ENCODE data around the gene CUX1. TPM values are rescaled to one million over a fixed set of nuclear protein-coding genes. Genes with fewer than 3 reads are reported as not detected.
"Not testable (repeated sequence)": the region's sequence is repeated elsewhere in the genome, so short reads cannot be mapped to it uniquely, and the experiment has no call there.

CUX1 gene
- total RNA-seq, 1 experiment from 2014 or later = 49.8 TPM

DNA sequence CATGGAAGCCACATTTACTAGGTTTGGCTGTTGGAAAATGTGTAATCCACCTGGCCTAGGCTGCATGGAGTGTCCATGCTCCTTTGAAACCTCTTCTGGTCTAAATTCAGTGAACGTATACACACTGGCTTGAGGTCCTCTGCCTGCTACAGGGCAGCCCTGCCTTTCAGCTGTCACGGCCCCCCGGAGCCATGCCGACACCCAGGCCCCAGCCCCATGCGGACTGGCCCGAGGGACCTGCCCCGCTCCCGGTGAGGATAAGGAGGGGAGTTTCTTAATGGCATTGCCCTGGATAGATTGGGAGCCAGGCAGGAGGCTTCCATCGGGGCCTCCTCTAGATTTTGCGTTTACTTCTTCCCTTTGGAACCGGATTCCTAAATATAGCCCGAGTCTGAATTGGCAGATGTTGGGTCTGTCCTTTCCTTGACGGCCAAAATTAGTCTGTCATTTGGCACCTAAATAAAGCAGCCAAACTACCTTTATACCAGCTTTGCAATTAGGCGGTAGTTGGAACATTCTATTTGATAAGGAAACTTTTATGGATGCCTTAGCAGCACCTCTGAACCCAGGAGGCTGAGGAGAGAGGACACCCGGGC is 397.1 kb downstream of the CUX1 start:
- H3K4me3 ChIP-seq = no peak overlapping the region
- H3K4me1 ChIP-seq (replicated peaks) = no peaks in the 10 kb centered on the region
- H3K36me3 ChIP-seq = peaks cover 18% of the 10 kb centered on the region; the same call in 1 of the 2 replicates
- no peak for DNase-seq (ENCODE audit: low read depth in 1 of 2, low spot score in 2 of 2)
- no peak overlapping the region for H3K27ac ChIP-seq
- H3K9me3 ChIP-seq (replicated peaks) = no peaks in the 10 kb centered on the region
- no peaks in the 10 kb centered on the region for H3K27me3 ChIP-seq (replicated peaks)

DNA sequence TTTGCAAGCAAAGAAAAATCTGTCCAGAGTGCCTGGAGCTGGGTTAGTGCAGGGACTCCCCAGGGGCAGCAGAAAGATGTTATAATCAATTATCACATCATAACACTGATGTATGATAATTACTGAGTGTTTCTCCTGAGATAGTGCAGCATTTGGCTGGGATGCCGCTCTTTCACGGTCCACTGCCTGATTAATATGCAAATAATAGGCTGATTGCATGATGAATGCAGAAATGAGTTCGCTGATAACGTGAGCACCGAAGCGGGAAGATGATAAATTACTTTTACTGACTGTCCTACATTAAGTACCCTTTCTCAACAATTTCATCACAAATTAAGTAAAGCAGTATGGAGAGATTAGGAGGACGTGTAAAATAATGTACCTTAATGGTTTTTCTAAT is 397.8 kb downstream of the CUX1 start:
- DNase-seq (ENCODE audit: low read depth in 1 of 2, low spot score in 2 of 2) = no peak
- Histone ChIP-seq H3K27me3 (replicated peaks) (no peaks in the 10 kb centered on the region), H3K27ac (no peak overlapping the region), H3K9me3 (replicated peaks) (no peaks in the 10 kb centered on the region), H3K36me3 (peaks cover 17% of the 10 kb centered on the region; the same call in 1 of the 2 replicates), H3K4me1 (replicated peaks) (peaks cover 3% of the 10 kb centered on the region), H3K4me3 (no peak overlapping the region)

DNA sequence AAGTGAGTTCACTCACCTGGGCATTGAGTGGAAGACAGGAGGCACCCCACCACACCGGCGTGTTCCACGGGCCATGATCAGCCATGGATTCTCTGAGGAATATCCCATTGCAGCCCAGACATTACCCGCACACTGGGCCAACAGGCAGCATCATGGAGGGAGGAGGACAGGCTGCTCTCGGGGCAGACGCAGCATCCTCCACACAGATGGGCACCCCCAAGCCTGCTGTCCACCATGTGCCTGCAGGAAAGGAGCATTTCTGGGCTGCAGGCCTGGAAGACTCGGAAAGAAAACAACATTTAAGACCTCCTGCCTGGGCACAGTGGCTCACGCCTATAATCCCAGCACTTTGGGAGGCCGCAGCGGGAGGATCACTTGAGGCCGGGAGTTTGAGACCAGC is 398.3 kb downstream of the CUX1 start:
- H3K27ac ChIP-seq = no peak overlapping the region

DNA sequence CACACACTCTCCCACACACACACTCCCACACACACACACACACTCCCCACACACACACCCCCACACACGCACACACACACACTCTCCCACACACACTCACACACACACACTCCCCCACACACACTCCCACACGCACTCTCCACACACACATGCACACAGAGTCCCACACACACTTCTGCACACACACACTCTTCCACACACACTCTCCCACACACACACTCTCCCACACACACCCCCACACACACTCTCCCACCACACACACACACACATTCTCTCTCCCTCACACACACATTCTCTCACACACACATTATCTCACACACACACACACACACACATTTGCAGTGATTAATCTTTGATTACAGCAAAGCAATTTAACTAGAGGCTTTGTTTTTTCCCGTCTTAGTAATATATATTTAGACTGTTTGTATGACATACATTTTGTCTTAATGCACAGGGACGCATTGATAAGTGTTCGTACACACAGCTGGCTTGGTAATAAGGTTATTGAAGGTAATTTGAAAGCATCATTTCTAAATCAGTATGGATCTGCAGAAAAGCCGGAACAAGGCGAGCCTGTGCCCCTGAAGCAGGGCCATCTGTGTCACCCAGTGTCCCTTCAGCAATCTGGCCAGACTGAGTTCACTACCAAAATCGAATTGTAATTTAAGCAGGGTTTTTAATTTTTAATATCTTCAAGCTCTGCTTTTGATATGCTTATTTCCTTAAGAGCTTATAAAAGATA is 399.3 kb downstream of the CUX1 start:
- no peak overlapping the region for H3K27ac ChIP-seq

More for the DNA sequence above, 398.3 kb downstream of the CUX1 start:
- Histone ChIP-seq H3K36me3 (peaks cover 13% of the 10 kb centered on the region; the same call in 1 of the 2 replicates), H3K4me1 (replicated peaks) (peaks cover 8% of the 10 kb centered on the region), H3K4me3 (no peak overlapping the region), H3K9me3 (replicated peaks) (no peaks in the 10 kb centered on the region), H3K27me3 (replicated peaks) (no peaks in the 10 kb centered on the region)
- no peak for DNase-seq (ENCODE audit: low read depth in 1 of 2, low spot score in 2 of 2)

DNA sequence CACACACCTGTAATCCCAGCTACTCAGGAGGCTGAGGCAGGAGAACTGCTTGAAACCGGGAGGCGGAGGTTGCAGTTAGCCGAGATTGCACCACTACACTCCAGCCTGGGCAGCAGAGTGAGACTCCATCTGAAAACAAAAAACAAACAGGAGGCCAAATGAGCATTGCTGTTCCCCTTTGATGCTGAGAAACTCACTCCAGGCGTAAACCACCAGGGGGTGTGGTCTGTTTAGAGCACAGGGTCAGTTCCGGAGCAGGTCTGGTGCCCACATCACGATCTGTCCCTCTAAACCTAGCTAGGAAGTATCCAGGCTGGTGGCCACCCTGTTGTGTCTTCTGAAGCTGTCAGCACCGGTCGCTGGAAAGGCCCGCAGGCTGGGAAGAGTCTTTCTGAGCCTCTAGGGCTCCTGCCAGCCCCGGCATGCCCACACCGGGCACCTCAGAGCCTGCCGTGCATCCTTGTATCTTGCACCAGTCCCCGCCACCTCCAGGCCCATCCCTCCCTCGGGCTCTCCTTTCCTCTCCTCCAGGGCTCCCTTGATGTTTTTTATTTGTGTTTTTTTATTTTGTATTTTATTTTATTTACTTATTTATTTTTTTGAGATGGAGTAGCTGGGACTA is 402.9 kb downstream of the CUX1 start:
- Histone ChIP-seq H3K36me3 (0 out of 2 replicates have a peak, but pooled peaks cover 3% of the 10 kb centered on the region), H3K27me3 (replicated peaks) (no peaks in the 10 kb centered on the region), H3K4me1 (replicated peaks) (peaks cover 15% of the 10 kb centered on the region), H3K27ac (peak overlapping the region; percentile 29), H3K4me3 (no peak overlapping the region), H3K9me3 (replicated peaks) (no peaks in the 10 kb centered on the region)
- peak in 1 of 2 experiments; percentile 4 for DNase-seq (ENCODE audit: low read depth in 1 of 2, low spot score in 2 of 2)

More for the DNA sequence above, 399.3 kb downstream of the CUX1 start:
- Histone ChIP-seq H3K4me3 (no peak overlapping the region), H3K27me3 (replicated peaks) (no peaks in the 10 kb centered on the region), H3K36me3 (0 out of 2 replicates have a peak, but pooled peaks cover 9% of the 10 kb centered on the region), H3K9me3 (replicated peaks) (no peaks in the 10 kb centered on the region), H3K4me1 (replicated peaks) (peaks cover 15% of the 10 kb centered on the region)
- DNase-seq (ENCODE audit: low read depth in 1 of 2, low spot score in 2 of 2) = no peak

DNA sequence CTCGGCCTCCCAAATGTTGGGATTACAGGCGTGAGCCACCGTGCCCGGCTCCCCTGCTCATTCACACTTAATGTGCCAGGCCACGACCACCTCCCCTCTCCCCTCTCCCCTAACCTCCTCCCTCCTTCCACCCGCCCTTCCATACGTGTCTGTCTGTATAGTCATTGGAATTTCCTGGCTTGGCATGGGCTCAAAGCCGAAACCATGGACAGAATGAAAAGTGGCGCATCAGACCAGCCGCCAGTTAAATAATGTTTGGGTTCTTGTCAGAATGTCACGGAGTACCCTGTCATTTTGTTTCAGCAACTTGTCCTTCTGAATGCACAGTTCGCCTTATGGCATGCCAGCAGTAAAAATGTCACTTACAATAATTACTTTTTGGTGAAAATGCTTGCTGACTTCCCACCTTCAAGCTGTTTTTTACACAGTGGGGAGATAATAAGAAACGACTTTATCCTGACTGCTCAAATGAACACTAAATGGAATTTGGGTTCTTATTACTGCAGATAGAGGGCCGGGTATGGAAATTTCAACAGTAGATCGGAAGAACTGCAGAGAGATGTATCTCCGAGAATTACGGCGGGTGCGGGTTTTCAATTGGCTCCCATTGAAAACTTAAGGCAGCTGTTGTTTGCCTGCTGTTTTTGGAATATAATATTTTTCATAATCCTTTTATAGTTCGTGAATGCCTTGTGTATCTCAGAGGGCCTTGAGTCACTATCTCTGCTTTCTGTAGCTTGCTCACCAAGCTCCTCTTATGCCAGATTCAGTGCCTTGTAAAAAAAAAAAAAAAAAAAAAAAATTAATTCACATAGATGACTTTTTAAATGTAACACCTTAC is 403.8 kb downstream of the CUX1 start:
- H3K4me1 ChIP-seq (replicated peaks) = peaks cover 15% of the 10 kb centered on the region
- H3K36me3 ChIP-seq = 0 out of 2 replicates have a peak, but pooled peaks cover 3% of the 10 kb centered on the region
- H3K27ac ChIP-seq = peak overlapping the region; percentile 29
- H3K27me3 ChIP-seq (replicated peaks) = no peaks in the 10 kb centered on the region
- H3K9me3 ChIP-seq (replicated peaks) = no peaks in the 10 kb centered on the region
- no peak overlapping the region for H3K4me3 ChIP-seq
- peak; percentile 28 to 55 for DNase-seq (ENCODE audit: low read depth in 1 of 2, low spot score in 2 of 2)

DNA sequence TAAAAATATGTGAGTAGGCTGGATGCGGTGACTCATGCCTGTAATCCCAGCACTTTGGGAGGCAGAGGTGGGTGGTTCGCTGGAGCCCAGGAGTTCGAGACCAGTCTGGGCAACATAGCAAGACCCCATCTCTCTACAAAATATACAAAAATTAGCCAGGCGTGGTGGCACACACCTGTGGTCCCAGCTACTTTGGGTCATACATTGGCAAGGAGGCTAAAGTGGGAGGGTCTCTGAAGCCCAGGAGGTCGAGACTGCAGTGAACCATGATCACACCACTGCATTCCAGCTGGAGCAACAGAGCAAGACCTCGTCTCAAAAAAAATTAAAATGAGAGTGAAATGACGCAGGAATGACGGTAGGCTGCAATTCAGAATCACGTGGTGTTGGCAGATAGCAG is 404.5 kb downstream of the CUX1 start:
- Histone ChIP-seq H3K9me3 (replicated peaks) (no peaks in the 10 kb centered on the region), H3K27me3 (replicated peaks) (no peaks in the 10 kb centered on the region), H3K27ac (no peak overlapping the region), H3K36me3 (0 out of 2 replicates have a peak, but pooled peaks cover 3% of the 10 kb centered on the region), H3K4me3 (no peak overlapping the region), H3K4me1 (replicated peaks) (peaks cover 15% of the 10 kb centered on the region)
- DNase-seq (ENCODE audit: low read depth in 1 of 2, low spot score in 2 of 2) = no peak

DNA sequence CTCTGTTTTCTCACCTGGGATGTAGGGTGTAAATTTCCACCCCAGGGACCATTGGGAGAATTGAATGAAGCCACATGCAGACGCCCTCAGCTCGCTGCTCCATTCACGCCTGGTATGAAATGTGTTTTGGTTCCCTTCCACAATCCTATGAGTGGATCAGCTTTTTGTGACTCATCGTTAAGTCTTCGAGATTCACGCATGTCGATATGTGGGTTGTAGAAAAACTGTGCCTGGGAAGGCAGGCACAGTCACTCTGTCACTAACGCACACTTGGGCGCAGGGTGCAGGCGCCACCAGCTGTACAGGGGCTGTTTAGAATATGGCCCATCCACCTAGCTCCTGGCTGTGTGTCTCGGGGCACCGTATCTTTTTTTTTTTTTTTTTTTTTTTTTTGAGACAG is 405.0 kb downstream of the CUX1 start:
- no peak for DNase-seq (ENCODE audit: low read depth in 1 of 2, low spot score in 2 of 2)
- Histone ChIP-seq H3K4me3 (no peak overlapping the region), H3K27me3 (replicated peaks) (no peaks in the 10 kb centered on the region), H3K9me3 (replicated peaks) (no peaks in the 10 kb centered on the region), H3K27ac (no peak overlapping the region), H3K4me1 (replicated peaks) (peaks cover 15% of the 10 kb centered on the region), H3K36me3 (peaks cover 5% of the 10 kb centered on the region; the same call in 1 of the 2 replicates)

DNA sequence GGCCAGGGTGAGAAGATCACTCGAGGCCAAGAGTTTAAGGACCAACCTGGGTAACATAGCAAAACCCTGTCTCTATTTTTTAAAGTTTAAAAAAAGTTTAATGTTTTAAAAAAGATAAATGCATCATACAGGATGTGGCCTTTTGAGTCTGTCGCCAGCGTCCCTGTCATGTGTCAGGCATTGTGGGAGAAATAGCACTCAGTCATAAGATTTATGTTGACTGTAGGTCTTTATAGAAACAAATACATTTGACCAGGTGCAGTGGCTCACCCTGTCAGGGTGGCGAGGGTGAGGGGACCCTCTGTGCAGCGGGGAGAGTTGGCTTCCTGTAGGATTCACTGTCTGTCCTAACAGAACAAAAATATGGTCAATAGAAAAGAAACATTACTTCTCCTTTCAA is 405.8 kb downstream of the CUX1 start:
- no peak overlapping the region for H3K27ac ChIP-seq
- no peaks in the 10 kb centered on the region for H3K9me3 ChIP-seq (replicated peaks)
- no peak for DNase-seq (ENCODE audit: low read depth in 1 of 2, low spot score in 2 of 2)
- H3K36me3 ChIP-seq = peaks cover 9% of the 10 kb centered on the region; the same call in 1 of the 2 replicates
- no peak overlapping the region for H3K4me3 ChIP-seq
- H3K27me3 ChIP-seq (replicated peaks) = no peaks in the 10 kb centered on the region
- H3K4me1 ChIP-seq (replicated peaks) = peaks cover 15% of the 10 kb centered on the region

DNA sequence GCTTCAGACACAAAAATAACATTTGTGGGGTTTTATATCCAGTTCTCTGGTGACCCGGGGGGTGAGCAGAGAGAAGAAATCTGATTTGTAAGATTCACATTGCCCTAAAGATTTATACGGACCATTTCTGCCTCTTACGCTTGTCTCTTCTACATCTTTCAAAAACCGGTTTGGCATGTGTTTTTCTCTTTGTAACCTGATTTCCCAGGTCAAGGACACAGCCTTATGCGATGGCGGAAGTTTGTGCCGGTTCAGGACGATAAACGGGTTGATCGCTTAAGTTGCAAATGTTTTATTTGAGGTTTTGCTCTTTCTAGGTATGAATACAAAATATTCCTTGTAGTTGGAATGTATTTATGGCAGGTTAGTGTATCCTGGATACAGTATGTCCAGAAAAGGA is 407.6 kb downstream of the CUX1 start:
- Histone ChIP-seq H3K27ac (no peak overlapping the region), H3K9me3 (replicated peaks) (no peaks in the 10 kb centered on the region), H3K4me1 (replicated peaks) (peaks cover 14% of the 10 kb centered on the region)

DNA sequence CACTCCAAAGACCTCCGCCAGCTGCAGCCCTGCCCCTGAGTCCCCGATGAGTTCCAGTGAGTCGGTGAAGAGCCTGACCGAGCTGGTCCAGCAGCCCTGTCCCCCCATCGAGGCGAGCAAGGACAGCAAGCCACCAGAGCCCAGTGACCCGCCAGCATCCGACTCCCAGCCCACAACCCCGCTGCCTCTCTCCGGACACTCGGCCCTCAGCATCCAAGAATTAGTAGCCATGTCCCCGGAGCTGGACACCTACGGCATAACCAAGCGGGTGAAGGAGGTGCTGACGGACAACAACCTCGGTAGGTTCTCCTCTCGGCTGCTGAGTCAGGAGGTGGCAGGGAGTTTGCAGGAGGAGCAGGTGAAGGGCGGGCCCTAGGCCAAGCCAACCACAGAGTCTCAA is 409.9 kb downstream of the CUX1 start:
- no peak overlapping the region for H3K27ac ChIP-seq
- DNase-seq (ENCODE audit: low read depth in 1 of 2, low spot score in 2 of 2) = no peak
- no peak overlapping the region for H3K4me3 ChIP-seq
- H3K9me3 ChIP-seq (replicated peaks) = no peaks in the 10 kb centered on the region
- no peaks in the 10 kb centered on the region for H3K27me3 ChIP-seq (replicated peaks)
- no peaks in the 10 kb centered on the region for H3K4me1 ChIP-seq (replicated peaks)
- H3K36me3 ChIP-seq = peaks cover 12% of the 10 kb centered on the region

More for the DNA sequence above, 407.6 kb downstream of the CUX1 start:
- Histone ChIP-seq H3K4me3 (no peak overlapping the region), H3K36me3 (peaks cover 13% of the 10 kb centered on the region; the same call in 1 of the 2 replicates), H3K27me3 (replicated peaks) (no peaks in the 10 kb centered on the region)
- DNase-seq (ENCODE audit: low read depth in 1 of 2, low spot score in 2 of 2) = no peak

DNA sequence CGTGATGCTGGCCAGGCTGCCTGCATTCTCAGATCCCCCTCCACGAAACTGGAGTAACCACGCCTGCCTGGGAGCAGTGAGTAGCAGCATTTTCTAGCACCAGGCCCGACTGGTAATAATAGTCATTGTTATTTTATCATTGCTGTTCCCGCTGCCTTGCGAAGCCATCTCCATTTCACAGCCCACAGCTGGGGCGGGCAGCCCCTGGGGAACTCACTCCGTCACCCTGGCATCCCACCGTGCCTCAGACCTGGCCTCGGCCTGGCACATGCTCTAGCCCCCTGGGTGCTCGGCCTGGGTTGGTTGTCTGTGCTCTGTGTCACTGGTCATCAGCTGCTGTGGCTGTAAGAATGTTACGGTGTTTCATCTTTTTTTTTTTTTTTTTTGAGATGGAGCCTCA is 411.5 kb downstream of the CUX1 start:
- Histone ChIP-seq H3K27me3 (replicated peaks) (no peaks in the 10 kb centered on the region), H3K4me1 (replicated peaks) (no peaks in the 10 kb centered on the region), H3K4me3 (no peak overlapping the region), H3K36me3 (peaks cover 22% of the 10 kb centered on the region), H3K9me3 (replicated peaks) (no peaks in the 10 kb centered on the region), H3K27ac (no peak overlapping the region)
- no peak for DNase-seq (ENCODE audit: low read depth in 1 of 2, low spot score in 2 of 2)

DNA sequence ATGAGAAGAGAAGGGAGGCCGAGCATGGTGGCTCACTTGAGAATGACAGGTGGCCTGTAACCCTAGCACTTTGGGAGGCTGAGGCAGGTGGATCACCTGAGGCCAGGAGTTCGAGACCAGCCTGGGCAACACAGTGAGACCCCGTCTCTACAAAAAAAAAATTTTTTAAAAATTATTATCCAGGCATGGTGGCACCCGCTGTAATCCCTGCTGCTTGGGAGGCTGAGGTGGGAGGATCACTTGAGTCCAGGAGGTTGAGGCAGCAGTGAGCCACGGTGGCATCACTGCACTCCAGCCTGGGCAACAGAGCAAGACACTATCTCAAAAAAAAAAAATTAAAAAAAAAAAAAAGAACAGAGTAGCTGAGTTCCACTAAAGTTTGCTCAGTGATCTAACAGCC is 412.7 kb downstream of the CUX1 start:
- H3K4me3 ChIP-seq; H3K4me1 ChIP-seq (replicated peaks); H3K27me3 ChIP-seq (replicated peaks); H3K27ac ChIP-seq; H3K9me3 ChIP-seq (replicated peaks); DNase-seq (ENCODE audit: low read depth in 1 of 2, low spot score in 2 of 2): not testable (repeated sequence)
- peaks cover 30% of the 10 kb centered on the region for H3K36me3 ChIP-seq

Measured in SJSA1 (cell line).